ENCODE results near the gene CCDC83.

DNA sequence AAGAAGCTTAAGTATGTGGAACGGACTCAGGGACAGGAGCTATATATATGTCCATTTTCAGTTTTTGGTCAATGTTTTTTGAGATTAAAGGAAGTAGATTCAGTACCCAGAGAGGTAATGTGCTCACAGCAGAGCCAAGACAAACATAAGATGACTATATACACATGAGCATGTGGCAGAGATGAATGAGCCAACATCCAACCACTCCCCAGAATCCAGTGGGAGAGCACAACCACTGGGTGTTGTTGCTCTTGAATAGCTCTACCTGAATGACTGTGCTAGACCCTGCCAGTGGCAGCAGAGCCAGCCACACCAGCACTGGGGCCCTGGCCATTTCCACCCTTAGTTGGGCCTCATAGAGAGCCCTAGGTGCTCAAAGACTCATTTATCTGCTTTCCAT lies 33.5 kb upstream of the CCDC83 start:
- no peak for TF ChIP-seq EZH2 (IDR thresholded peaks at IDR 0.05)
- TF ChIP-seq POLR2AphosphoS5 (IDR thresholded peaks at IDR 0.05; ENCODE audit: borderline replicate concordance, low read depth, low read length): no peak

Measured in SK-N-MC (cell line).